C4-2B (cell line): Measurements from ENCODE around the gene CDC25A.

ENCODE experiments used
- H3K27ac ChIP-seq: fragments of 450-650 bp; 2 replicates; pipeline ENCODE4 v1.5.1; 2017
- ZFX ChIP-seq: fragments of 450-650 bp; IDR thresholded peaks from 2 replicates; pipeline ENCODE4 v1.6.1; 2017
- TF ChIP-seq, protein P1 (sequence below): fragments of 450-650 bp; conservative IDR thresholded peaks from 2 replicates; pipeline ENCODE4 v1.5.1; 2017; ENCODE audit warnings: mild to moderate bottlenecking

Gene CDC25A

DNA sequence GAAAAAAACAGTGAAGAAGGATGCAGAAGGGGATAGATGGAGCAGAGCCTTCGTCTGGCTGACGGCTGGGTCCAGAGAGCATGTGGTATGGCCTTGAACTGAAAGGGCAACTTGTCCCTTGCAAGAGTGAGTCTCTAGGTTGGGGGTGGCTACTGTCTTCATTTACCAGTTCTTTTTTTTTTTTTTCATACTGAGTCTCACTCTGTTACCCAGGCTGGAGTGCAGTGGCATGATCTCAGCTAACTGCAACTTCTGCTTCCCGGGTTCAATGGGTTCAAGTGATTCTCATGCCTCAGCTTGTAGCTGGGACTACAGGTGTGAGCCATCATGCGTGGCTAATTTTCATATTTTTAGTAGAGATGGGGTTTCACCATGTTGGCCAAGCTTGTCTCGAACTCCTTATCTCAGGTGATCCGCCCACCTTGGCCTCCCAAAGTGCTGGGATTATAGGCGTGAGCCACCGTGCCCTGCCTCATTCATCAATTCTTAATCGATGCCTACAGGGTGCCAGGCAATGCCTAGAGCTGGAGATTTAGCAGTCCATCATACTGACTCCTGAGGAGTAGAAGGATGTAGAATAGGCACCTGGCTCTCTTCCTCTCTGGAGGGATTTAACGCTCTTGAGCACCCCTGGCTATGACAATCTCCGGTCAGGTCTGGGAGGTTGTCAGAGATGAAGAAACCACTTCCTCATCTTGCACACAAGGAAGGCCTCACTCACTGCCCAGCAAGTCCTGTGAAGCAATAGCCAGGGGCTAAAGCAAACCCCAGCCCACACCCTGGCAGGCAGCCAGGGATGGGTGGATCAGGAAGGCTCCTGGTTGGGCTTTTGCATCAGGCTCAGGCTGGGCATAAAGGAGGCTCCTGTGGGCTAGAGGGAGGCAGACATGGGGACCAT lies 34.6 kb upstream of the CDC25A start, which contains the start of gene CAMP:
TSS of gene CAMP (plus strand) at position 880 of the 898 bp plus-strand sequence. CDS start at position 897, 17 bp downstream.
- no peak for TF ChIP-seq ZFX
- TF ChIP-seq, protein P1, sequence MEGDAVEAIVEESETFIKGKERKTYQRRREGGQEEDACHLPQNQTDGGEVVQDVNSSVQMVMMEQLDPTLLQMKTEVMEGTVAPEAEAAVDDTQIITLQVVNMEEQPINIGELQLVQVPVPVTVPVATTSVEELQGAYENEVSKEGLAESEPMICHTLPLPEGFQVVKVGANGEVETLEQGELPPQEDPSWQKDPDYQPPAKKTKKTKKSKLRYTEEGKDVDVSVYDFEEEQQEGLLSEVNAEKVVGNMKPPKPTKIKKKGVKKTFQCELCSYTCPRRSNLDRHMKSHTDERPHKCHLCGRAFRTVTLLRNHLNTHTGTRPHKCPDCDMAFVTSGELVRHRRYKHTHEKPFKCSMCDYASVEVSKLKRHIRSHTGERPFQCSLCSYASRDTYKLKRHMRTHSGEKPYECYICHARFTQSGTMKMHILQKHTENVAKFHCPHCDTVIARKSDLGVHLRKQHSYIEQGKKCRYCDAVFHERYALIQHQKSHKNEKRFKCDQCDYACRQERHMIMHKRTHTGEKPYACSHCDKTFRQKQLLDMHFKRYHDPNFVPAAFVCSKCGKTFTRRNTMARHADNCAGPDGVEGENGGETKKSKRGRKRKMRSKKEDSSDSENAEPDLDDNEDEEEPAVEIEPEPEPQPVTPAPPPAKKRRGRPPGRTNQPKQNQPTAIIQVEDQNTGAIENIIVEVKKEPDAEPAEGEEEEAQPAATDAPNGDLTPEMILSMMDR, result no peak
- H3K27ac ChIP-seq, result no peak within 1 kb of the TSS

DNA sequence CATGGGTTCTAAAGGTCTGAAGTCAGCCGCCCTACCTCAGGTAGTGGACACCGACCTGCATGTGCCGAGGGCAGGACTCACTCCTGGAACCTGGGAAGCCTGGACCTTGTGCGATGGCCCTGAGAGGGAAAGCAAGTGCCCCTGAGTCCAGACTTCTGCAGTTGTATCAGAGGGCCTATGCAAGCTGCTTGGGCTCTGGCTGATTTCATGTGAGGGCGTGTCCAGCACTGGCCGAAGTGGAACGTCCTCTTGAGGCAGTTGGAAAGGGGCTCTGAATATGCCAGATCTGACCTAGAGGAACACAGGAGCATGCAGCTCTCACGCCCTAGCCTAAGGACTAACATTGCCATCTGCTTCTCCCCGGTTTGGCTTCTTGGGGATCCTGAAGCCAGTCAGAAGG lies 32.5 kb upstream of the CDC25A start:
- TF ChIP-seq, protein P1, result no peak
- TF ChIP-seq ZFX, result no peak
- no peak overlapping the region for H3K27ac ChIP-seq

DNA sequence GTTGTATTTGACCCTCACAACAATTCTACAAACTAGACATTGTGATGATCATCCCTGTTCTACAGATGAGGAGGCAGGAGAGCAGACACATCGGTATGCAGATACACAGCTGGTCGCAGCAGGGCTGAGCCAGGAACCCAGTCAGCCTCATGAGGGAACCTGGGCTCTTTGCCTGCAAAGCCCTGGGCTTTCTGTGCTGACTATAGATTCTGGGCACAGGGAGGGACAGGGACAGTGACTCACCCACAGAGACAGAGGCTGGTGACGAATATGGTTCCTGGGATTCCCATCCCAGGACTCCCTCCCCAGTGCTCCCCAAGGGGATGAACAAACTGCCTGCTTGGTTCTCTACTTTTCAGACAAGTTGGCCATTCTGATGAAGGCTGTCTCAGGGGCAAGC lies 31.3 kb upstream of the CDC25A start:
- no peak overlapping the region for H3K27ac ChIP-seq

DNA sequence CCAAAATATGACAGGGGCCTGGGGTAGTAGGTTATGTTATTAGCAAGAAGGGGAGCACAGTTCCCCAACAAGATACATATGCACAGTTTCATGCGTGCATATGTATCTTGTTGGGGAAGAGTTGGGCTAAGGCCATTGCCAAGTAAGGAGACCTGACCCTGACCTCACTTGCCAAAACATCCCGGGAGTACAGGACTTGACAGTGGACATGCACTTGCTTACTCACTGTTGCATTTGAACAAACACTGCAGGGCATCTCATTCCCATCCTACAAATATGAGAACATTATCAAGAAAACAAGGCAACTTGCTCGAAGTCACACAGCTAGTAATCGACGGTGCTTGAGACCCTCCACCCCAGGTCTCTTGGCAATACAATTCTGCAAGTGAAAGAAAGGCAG lies 30.3 kb upstream of the CDC25A start:
- TF ChIP-seq, protein P1, result no peak
- TF ChIP-seq ZFX, result no peak
- no peak overlapping the region for H3K27ac ChIP-seq

More for the DNA sequence above, 31.3 kb upstream of the CDC25A start:
- no peak for TF ChIP-seq ZFX
- TF ChIP-seq, protein P1, result no peak

DNA sequence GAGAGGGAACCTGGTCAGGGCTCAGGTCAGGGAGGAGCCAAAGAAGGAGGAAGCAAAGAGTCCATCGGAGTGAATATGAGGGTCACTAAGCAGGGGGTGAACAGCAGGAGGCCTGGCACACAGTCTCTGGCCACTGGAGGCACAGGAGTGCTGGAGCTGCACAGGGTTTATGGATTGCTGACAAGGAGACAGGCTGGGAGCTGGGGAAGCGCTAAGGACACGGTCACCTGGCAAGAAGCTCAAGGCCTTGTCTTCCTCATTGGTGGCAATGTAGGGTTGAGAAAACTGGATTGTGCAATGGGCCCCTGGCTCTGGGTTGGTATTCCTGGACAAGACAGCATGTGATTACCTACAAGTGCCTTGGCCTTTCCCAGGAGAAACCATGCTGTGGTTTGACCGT lies 29.2 kb upstream of the CDC25A start:
- no peak overlapping the region for H3K27ac ChIP-seq
- TF ChIP-seq, protein P1, result no peak
- TF ChIP-seq ZFX, result no peak

DNA sequence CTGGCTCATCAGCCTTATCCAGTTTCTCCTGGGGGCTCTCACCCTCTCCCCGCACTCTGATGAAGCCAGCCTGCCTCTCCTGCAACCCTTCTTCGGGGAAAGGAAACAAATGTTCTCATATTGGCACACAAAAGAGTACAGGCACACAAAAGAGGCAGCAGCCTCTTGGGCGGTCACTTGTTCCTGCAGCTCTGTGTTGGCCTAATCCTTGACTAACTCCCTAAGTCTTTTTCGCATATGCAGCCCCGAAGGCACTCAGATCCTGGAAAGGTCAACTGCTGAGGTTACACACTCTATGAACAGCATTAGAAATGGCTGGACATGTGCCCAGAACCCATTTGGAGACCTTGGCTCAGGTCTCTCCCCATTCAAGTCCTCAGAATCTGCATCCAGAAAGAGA lies 27.7 kb upstream of the CDC25A start:
- H3K27ac ChIP-seq, result 0 out of 2 replicates have a peak overlapping the region, but pooled peaks have one; percentile 1
- TF ChIP-seq, protein P1, result no peak
- no peak for TF ChIP-seq ZFX

DNA sequence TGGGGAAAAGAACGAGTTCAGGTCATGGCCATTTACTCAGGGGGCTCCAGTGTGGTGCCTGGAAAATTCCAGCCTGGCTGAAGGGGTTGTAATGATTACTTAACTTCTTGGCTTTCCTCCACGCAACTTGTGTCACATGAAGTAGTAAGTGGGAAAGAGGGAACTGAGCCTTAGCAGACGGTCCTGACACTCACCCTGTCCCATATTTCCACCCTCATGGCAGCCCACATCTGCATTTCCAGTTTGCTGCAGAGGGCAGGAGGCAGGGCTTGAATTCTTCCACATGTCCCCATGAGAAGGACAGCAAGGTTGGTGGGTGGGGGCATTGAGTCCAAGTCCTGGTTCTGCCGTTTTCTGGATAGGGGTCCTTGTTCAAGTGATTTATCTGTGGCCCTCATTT lies 27.2 kb upstream of the CDC25A start:
- no peak for TF ChIP-seq ZFX
- TF ChIP-seq, protein P1, result no peak
- 0 out of 2 replicates have a peak overlapping the region, but pooled peaks have one; percentile 1 for H3K27ac ChIP-seq
